Activated CD4-positive, CD25-positive, alpha-beta regulatory T cell treated with anti-CD3 and anti-CD28 coated beads, Interleukin-2, amount 50 U/mL, for 16 hours (primary cell): ENCODE results near the gene CDC42EP2.

Source experiments
- DNase-seq: peaks from one replicate; pipeline ENCODE4 v3.0.0-alpha.2; 2020; ENCODE audit warnings: low read depth, low spot score

The CDC42EP2 gene

GRCh38 chr11:65355776-65356393 lies 41.2 kb downstream of the CDC42EP2 start:
- DNase-seq = no peak

GRCh38 chr11:65356394-65356972 lies 41.8 kb downstream of the CDC42EP2 start:
- no peak for DNase-seq

- DNase-seq = no peak
These were observed 43.2 kb downstream of the CDC42EP2 start for GRCh38 chr11:65357856-65358356.

- no peak for DNase-seq
These were observed 47.8 kb downstream of the CDC42EP2 start for GRCh38 chr11:65362320-65362931.

- DNase-seq = no peak
These were observed 48.3 kb downstream of the CDC42EP2 start for GRCh38 chr11:65362966-65363365.

- no peak for DNase-seq
These were observed 49.1 kb downstream of the CDC42EP2 start for GRCh38 chr11:65363770-65364169.

- DNase-seq = no peak
These were observed 51.7 kb downstream of the CDC42EP2 start for GRCh38 chr11:65366340-65366773.

- no peak for DNase-seq
These were observed 56.0 kb downstream of the CDC42EP2 start for GRCh38 chr11:65370659-65371049.
